ENCODE results near the gene ANAPC2.

The ANAPC2 gene

DNA sequence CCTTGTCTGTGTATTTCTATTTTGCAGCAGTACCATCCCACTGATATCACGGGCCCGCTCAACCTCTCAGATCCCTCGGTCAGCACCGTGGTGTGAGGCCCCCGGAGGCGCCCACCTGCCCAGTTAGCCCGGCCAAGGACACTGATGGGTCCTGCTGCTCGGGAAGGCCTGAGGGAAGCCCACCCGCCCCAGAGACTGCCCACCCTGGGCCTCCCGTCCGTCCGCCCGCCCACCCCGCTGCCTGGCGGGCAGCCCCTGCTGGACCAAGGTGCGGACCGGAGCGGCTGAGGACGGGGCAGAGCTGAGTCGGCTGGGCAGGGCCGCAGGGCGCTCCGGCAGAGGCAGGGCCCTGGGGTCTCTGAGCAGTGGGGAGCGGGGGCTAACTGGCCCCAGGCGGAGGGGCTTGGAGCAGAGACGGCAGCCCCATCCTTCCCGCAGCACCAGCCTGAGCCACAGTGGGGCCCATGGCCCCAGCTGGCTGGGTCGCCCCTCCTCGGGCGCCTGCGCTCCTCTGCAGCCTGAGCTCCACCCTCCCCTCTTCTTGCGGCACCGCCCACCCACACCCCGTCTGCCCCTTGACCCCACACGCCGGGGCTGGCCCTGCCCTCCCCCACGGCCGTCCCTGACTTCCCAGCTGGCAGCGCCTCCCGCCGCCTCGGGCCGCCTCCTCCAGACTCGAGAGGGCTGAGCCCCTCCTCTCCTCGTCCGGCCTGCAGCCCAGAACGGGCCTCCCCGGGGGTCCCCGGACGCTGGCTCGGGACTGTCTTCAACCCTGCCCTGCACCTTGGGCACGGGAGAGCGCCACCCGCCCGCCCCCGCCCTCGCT, 20.4 kb downstream of the ANAPC2 start:
- Histone ChIP-seq H3K9me3 (replicated peaks; ENCODE audit: insufficient read depth, low read length) (no peaks in the 10 kb centered on the region), H3K9me2 (replicated peaks; ENCODE audit: insufficient read depth, low read length) (no peaks in the 10 kb centered on the region), H3K4me3 (ENCODE audit: low read length) (no peak overlapping the region), H3K27me3 (replicated peaks; ENCODE audit: insufficient read depth, low read length) (peaks cover 88% of the 10 kb centered on the region), H3K9ac (ENCODE audit: low read length) (no peak overlapping the region), H3F3A (ENCODE audit: insufficient read depth, low read length) (no peaks in the 10 kb centered on the region), H3K27ac (ENCODE audit: low read length) (no peak overlapping the region), H3K4me2 (ENCODE audit: low read depth, low read length) (no peak overlapping the region), H3K36me3 (replicated peaks; ENCODE audit: insufficient read depth, low read length) (no peaks in the 10 kb centered on the region), H3K4me1 (ENCODE audit: low read length) (no peaks in the 10 kb centered on the region), H4K20me1 (ENCODE audit: insufficient read depth, low read length) (no peaks in the 10 kb centered on the region), H2AFZ (ENCODE audit: low read length) (no peak overlapping the region), H3K79me2 (ENCODE audit: low read length) (no peaks in the 10 kb centered on the region)
- DNase-seq = no peak
- no peak for TF ChIP-seq EZH2 (optimal IDR thresholded peaks at IDR 0.05; ENCODE audit: low read depth, low read length)
- TF ChIP-seq CTCF (IDR thresholded peaks at IDR 0.05; ENCODE audit: low read length) = no peak
- TF ChIP-seq EZH2phosphoT487 (IDR thresholded peaks at IDR 0.05; ENCODE audit: low read length) = no peak

DNA sequence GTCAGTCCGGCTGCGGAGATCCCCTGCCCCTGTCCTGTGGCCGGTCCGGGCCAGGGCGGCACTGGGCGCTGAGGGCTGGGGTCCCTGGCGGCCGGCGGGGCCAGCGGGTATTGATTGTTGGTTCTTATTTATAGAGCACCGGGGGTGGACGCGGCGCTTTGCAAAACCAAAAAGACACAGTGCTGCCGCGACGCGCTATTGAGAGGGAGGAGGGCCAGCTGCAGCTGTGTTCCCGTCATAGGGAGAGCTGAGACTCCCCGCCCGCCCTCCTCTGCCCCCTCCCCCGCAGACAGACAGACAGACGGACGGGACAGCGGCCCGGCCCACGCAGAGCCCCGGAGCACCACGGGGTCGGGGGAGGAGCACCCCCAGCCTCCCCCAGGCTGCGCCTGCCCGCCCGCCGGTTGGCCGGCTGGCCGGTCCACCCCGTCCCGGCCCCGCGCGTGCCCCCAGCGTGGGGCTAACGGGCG, 21.0 kb downstream of the ANAPC2 start:
- H3K9ac ChIP-seq (ENCODE audit: low read length) = no peak overlapping the region
- H3K9me2 ChIP-seq (replicated peaks; ENCODE audit: insufficient read depth, low read length) = no peaks in the 10 kb centered on the region
- no peaks in the 10 kb centered on the region for H3K9me3 ChIP-seq (replicated peaks; ENCODE audit: insufficient read depth, low read length)
- no peak overlapping the region for H2AFZ ChIP-seq (ENCODE audit: low read length)
- no peak for DNase-seq
- H3F3A ChIP-seq (ENCODE audit: insufficient read depth, low read length) = no peaks in the 10 kb centered on the region
- no peaks in the 10 kb centered on the region for H4K20me1 ChIP-seq (ENCODE audit: insufficient read depth, low read length)
- TF ChIP-seq EZH2phosphoT487 (IDR thresholded peaks at IDR 0.05; ENCODE audit: low read length) (no peak), CTCF (IDR thresholded peaks at IDR 0.05; ENCODE audit: low read length) (no peak), EZH2 (optimal IDR thresholded peaks at IDR 0.05; ENCODE audit: low read depth, low read length) (no peak)
- H3K79me2 ChIP-seq (ENCODE audit: low read length) = no peaks in the 10 kb centered on the region
- H3K27me3 ChIP-seq (replicated peaks; ENCODE audit: insufficient read depth, low read length) = peaks cover 86% of the 10 kb centered on the region
- H3K4me1 ChIP-seq (ENCODE audit: low read length) = no peaks in the 10 kb centered on the region
- no peaks in the 10 kb centered on the region for H3K36me3 ChIP-seq (replicated peaks; ENCODE audit: insufficient read depth, low read length)
- no peak overlapping the region for H3K27ac ChIP-seq (ENCODE audit: low read length)
- H3K4me3 ChIP-seq (ENCODE audit: low read length) = no peak overlapping the region
- no peak overlapping the region for H3K4me2 ChIP-seq (ENCODE audit: low read depth, low read length)

GRCh38 chr9:137166380-137167229, 21.8 kb downstream of the ANAPC2 start:
- Histone ChIP-seq H3K27me3 (replicated peaks; ENCODE audit: insufficient read depth, low read length) (peaks cover 80% of the 10 kb centered on the region), H2AFZ (ENCODE audit: low read length) (no peak overlapping the region), H3K27ac (ENCODE audit: low read length) (no peak overlapping the region), H3K4me3 (ENCODE audit: low read length) (no peak overlapping the region), H4K20me1 (ENCODE audit: insufficient read depth, low read length) (no peaks in the 10 kb centered on the region), H3K4me1 (ENCODE audit: low read length) (no peaks in the 10 kb centered on the region), H3F3A (ENCODE audit: insufficient read depth, low read length) (no peaks in the 10 kb centered on the region), H3K9ac (ENCODE audit: low read length) (no peak overlapping the region), H3K4me2 (ENCODE audit: low read depth, low read length) (no peak overlapping the region), H3K36me3 (replicated peaks; ENCODE audit: insufficient read depth, low read length) (no peaks in the 10 kb centered on the region), H3K9me2 (replicated peaks; ENCODE audit: insufficient read depth, low read length) (no peaks in the 10 kb centered on the region), H3K9me3 (replicated peaks; ENCODE audit: insufficient read depth, low read length) (no peaks in the 10 kb centered on the region), H3K79me2 (ENCODE audit: low read length) (no peaks in the 10 kb centered on the region)
- DNase-seq = no peak
- TF ChIP-seq EZH2 (optimal IDR thresholded peaks at IDR 0.05; ENCODE audit: low read depth, low read length) = no peak
- TF ChIP-seq EZH2phosphoT487 (IDR thresholded peaks at IDR 0.05; ENCODE audit: low read length) = no peak
- no peak for TF ChIP-seq CTCF (IDR thresholded peaks at IDR 0.05; ENCODE audit: low read length)

Data from MM.1S (cell line).